GM18502 (cell line): Measurements from ENCODE around the gene QARS1.

ENCODE experiments used
- ATAC-seq: cut with Tn5 transposase; IDR thresholded peaks from one replicate; pipeline ENCODE4 v1.9.1; 2021; ENCODE audit warnings: mild to moderate bottlenecking; ENCODE audit not compliant: unreplicated experiment, poor library complexity

Gene QARS1

GRCh38 chr3:49104427-49105291 is at the start of gene QARS1:
QARS1 (minus strand) TSS chr3:49104757; CDS start chr3:49104733, 24 bp downstream.
- ATAC-seq = peak; percentile 89

GRCh38 chr3:49153349-49153912 is 48.9 kb upstream of the QARS1 start:
- no peak for ATAC-seq

GRCh38 chr3:49151610-49152009 is 47.1 kb upstream of the QARS1 start:
- ATAC-seq = no peak

GRCh38 chr3:49148159-49148558 is 43.6 kb upstream of the QARS1 start:
- ATAC-seq = no peak

GRCh38 chr3:49140080-49140479 is 35.5 kb upstream of the QARS1 start:
- no peak for ATAC-seq

- ATAC-seq = no peak
These were observed 30.9 kb upstream of the QARS1 start for GRCh38 chr3:49135499-49135898.

GRCh38 chr3:49134471-49135265 is 30.1 kb upstream of the QARS1 start:
- ATAC-seq = no peak

GRCh38 chr3:49133226-49133951 is 28.8 kb upstream of the QARS1 start:
- no peak for ATAC-seq

GRCh38 chr3:49132437-49133225 is 28.1 kb upstream of the QARS1 start, which contains the start of gene LAMB2:
LAMB2 (minus strand) TSS chr3:49133050; CDS start chr3:49132867, 183 bp downstream.
- ATAC-seq = no peak

GRCh38 chr3:49132073-49132436 is 27.5 kb upstream of the QARS1 start:
- ATAC-seq = no peak

GRCh38 chr3:49131576-49131975 is 27.0 kb upstream of the QARS1 start:
- ATAC-seq = no peak

GRCh38 chr3:49131040-49131439 is 26.5 kb upstream of the QARS1 start:
- no peak for ATAC-seq

GRCh38 chr3:49124991-49125670 is 20.6 kb upstream of the QARS1 start:
- no peak for ATAC-seq

- no peak for ATAC-seq
These were observed 19.6 kb upstream of the QARS1 start for GRCh38 chr3:49124203-49124602.

GRCh38 chr3:49123687-49124086 is 19.1 kb upstream of the QARS1 start:
- ATAC-seq = no peak

GRCh38 chr3:49122886-49123545 is 18.5 kb upstream of the QARS1 start:
- no peak for ATAC-seq

- ATAC-seq = no peak
These were observed 17.9 kb upstream of the QARS1 start for GRCh38 chr3:49122451-49122850.

GRCh38 chr3:49122022-49122421 is 17.5 kb upstream of the QARS1 start:
- no peak for ATAC-seq
